ENCODE measurements around the gene HCN2.

DNA sequence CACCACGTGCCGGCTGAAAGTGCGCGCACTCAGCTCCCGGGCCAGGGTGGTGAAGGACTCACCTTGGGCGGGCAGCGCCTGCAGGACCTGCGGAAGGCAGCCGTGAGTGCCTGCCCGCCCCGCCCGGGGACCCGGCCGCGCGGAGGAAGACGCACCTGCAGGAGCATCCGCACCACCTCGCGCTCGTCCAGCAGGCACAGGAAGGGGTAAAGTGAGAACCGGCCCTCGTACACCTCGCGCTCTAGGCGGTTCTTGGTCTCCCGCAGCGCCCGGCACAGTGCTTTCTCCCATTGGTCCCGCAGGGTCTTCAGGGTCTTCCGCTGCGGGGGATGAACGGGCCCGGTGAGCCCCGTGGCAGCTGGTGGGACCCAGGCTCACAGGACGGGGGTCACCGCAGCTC lies 33.0 kb downstream of the HCN2 start:
- TF ChIP-seq, protein P1, sequence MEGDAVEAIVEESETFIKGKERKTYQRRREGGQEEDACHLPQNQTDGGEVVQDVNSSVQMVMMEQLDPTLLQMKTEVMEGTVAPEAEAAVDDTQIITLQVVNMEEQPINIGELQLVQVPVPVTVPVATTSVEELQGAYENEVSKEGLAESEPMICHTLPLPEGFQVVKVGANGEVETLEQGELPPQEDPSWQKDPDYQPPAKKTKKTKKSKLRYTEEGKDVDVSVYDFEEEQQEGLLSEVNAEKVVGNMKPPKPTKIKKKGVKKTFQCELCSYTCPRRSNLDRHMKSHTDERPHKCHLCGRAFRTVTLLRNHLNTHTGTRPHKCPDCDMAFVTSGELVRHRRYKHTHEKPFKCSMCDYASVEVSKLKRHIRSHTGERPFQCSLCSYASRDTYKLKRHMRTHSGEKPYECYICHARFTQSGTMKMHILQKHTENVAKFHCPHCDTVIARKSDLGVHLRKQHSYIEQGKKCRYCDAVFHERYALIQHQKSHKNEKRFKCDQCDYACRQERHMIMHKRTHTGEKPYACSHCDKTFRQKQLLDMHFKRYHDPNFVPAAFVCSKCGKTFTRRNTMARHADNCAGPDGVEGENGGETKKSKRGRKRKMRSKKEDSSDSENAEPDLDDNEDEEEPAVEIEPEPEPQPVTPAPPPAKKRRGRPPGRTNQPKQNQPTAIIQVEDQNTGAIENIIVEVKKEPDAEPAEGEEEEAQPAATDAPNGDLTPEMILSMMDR (conservative IDR thresholded peaks at IDR 0.05; ENCODE audit: low read depth, low read length) = no peak
- no peak for TF ChIP-seq EZH2 (IDR thresholded peaks at IDR 0.05; ENCODE audit: borderline replicate concordance, low read depth, low read length, poor library complexity, severe bottlenecking)

All from A673 (cell line).